ENCODE measurements around the gene RALGPS2.

- no peak for TF ChIP-seq CTCF (IDR thresholded peaks at IDR 0.05 in 2 of 3, conservative IDR thresholded peaks at IDR 0.05 in 1 of 3; ENCODE audit: insufficient read depth in 2 of 3, low read depth in 1 of 3, low read length in 3 of 3)
- TF ChIP-seq MXD1 (CRISPR knock-in tag; IDR thresholded peaks at IDR 0.05; ENCODE audit: borderline replicate concordance, poor library complexity, severe bottlenecking), result no peak
- no peak for TF ChIP-seq POLR2A (conservative IDR thresholded peaks at IDR 0.05)
- no peak for TF ChIP-seq YY1 (IDR thresholded peaks at IDR 0.05; ENCODE audit: borderline replicate concordance in 1 of 3, control insufficient read depth in 1 of 3, extremely low read depth in 1 of 3, insufficient read depth in 3 of 3, insufficient read length in 1 of 3, insufficient replicate concordance in 2 of 3, low read depth in 1 of 3, low read length in 2 of 3)
- TF ChIP-seq UBTF (IDR thresholded peaks at IDR 0.05; ENCODE audit: borderline replicate concordance in 1 of 2, low read depth in 2 of 2, low read length in 2 of 2), result no peak
- TF ChIP-seq BHLHE40 (IDR thresholded peaks at IDR 0.05; ENCODE audit: low read length), result no peak
- no peak for TF ChIP-seq ATF7 (IDR thresholded peaks at IDR 0.05)
- no peak for TF ChIP-seq BACH1 (tag; IDR thresholded peaks at IDR 0.05)
- TF ChIP-seq IRF1 (CRISPR knock-in tag; IDR thresholded peaks at IDR 0.05; ENCODE audit: borderline replicate concordance), result no peak
- no peak for TF ChIP-seq PTRF (tag; IDR thresholded peaks at IDR 0.05)
- TF ChIP-seq POLR2AphosphoS5 (IDR thresholded peaks at IDR 0.05; ENCODE audit: control insufficient read depth, insufficient read depth, low read depth, low read length), result no peak
- no peak for TF ChIP-seq TBL1XR1 (IDR thresholded peaks at IDR 0.05; ENCODE audit: low read length in 2 of 2)
- no peak for TF ChIP-seq CHD4 (IDR thresholded peaks at IDR 0.05; ENCODE audit: insufficient read depth, insufficient replicate concordance, low read depth, low read length, poor library complexity, severe bottlenecking)
- TF ChIP-seq SIX5 (IDR thresholded peaks at IDR 0.05; ENCODE audit: borderline replicate concordance in 1 of 2, insufficient read depth in 1 of 2, low read depth in 1 of 2, low read length in 2 of 2), result no peak
Measured at GRCh38 chr1:178849918-178850317, 124.9 kb downstream of the RALGPS2 start.
